Endothelial cell of umbilical vein (primary cell): Measurements from ENCODE around the gene FTO.

ENCODE experiments used
- CTCF ChIP-seq, 2 donors: IDR thresholded peaks; 1 replicate in 1 of 2; 2 replicates in 1 of 2; pipeline ENCODE4 v1.5.1; 2011; ENCODE audit warnings: low read length in 2 of 2, mild to moderate bottlenecking in 2 of 2, moderate library complexity in 2 of 2, control low read depth in 1 of 2, inconsistent platforms in 1 of 2, low read depth in 1 of 2; ENCODE audit not compliant: insufficient read depth in 1 of 2; ENCODE audit errors: extremely low read depth in 1 of 2
- EZH2 ChIP-seq: IDR thresholded peaks from 2 replicates; pipeline ENCODE4 v1.6.1; 2012; ENCODE audit warnings: borderline replicate concordance, low read depth, mild to moderate bottlenecking, moderate library complexity, low read length, inconsistent platforms; ENCODE audit not compliant: severe bottlenecking
- FOS ChIP-seq: IDR thresholded peaks from 2 replicates; pipeline ENCODE4 v1.6.1; 2011; ENCODE audit warnings: mild to moderate bottlenecking, low read length, moderate library complexity, borderline replicate concordance; ENCODE audit not compliant: insufficient read depth
- GATA2 ChIP-seq: IDR thresholded peaks from 2 replicates; pipeline ENCODE4 v1.7.0; 2011; ENCODE audit warnings: low read depth, mild to moderate bottlenecking, moderate library complexity, mixed read lengths, low read length; ENCODE audit not compliant: insufficient read length, insufficient read depth
- MAX ChIP-seq: IDR thresholded peaks from 2 replicates; pipeline ENCODE4 v1.6.1; 2011; ENCODE audit not compliant: insufficient read depth, insufficient read length
- MYC ChIP-seq: IDR thresholded peaks from one replicate; pipeline ENCODE4 v1.6.1; 2011; ENCODE audit warnings: mild to moderate bottlenecking, low read depth, low read length
- POLR2A ChIP-seq: IDR thresholded peaks from 2 replicates; pipeline ENCODE4 v1.6.1; 2012; ENCODE audit warnings: low read depth, mild to moderate bottlenecking, control low read depth, low read length
- POLR2AphosphoS5 ChIP-seq: IDR thresholded peaks from 2 replicates; pipeline ENCODE4 v1.6.1; 2012; ENCODE audit warnings: low read depth, mild to moderate bottlenecking, control low read depth, low read length, moderate library complexity; ENCODE audit not compliant: insufficient read depth

DNA sequence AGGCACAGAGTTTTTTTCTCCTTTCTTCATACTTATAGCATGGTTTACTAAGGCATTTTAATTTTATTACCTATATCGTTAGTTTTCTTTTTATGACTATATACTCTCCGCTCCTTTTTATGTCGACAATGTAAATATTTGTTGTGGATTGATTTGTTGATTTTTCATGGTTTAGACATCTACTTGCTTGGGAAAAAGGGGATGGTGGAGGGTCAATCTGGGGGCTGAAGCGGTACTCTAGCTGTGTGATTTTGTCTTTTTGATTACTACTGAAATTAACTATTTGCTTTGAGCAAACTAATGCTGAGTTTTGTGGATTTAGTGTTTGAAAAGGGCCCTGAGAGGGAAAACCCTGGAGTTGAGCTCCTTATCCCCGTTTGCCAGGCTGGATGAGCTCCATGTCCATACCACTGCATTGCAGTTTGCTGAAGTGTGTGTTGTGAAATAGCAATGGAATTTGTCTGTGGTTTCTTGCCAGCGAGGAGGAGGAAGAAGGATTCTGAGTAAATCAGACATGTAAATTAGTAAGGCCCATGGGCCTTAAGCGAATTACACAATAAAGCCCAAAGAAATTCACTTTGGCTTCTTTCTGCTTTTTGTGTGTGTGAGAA lies 72.0 kb downstream of the FTO start:
- TF ChIP-seq CTCF (IDR thresholded peaks at IDR 0.05; ENCODE audit: extremely low read depth in 1 of 2, insufficient read depth in 1 of 2, low read depth in 1 of 2, low read length in 2 of 2) (no peak), MAX (no peak), EZH2 (no peak), POLR2A (no peak), FOS (no peak), POLR2AphosphoS5 (no peak), MYC (no peak), GATA2 (no peak)
